NCI-H1436 (cell line): ENCODE data around the gene PEX14.
A peak's percentile ranks its signal among the peaks of the same experiment; 100 is the strongest.
"Not testable (repeated sequence)": the region's sequence is repeated elsewhere in the genome, so short reads cannot be mapped to it uniquely, and the experiment has no call there.

ENCODE experiments used
- DNase-seq: peaks from one replicate; lab custom pipeline; 2025; lab: John Stamatoyannopoulos, UW

Gene PEX14

GRCh38 chr1:10450156-10450814 lies 24.5 kb upstream of the PEX14 start:
- no peak for DNase-seq

- DNase-seq: no peak
These were observed 23.9 kb upstream of the PEX14 start for GRCh38 chr1:10450836-10451235.

GRCh38 chr1:10451287-10451686 lies 23.5 kb upstream of the PEX14 start:
- no peak for DNase-seq

- no peak for DNase-seq
These were observed 18.7 kb upstream of the PEX14 start for GRCh38 chr1:10456048-10456447.

- DNase-seq: peak; percentile 15
These were observed 18.1 kb upstream of the PEX14 start for GRCh38 chr1:10456661-10457060.

GRCh38 chr1:10457462-10457861 lies 17.3 kb upstream of the PEX14 start:
- not testable (repeated sequence) for DNase-seq

- DNase-seq: no peak
These were observed 16.9 kb upstream of the PEX14 start for GRCh38 chr1:10457875-10458274.

- no peak for DNase-seq
These were observed 15.6 kb upstream of the PEX14 start for GRCh38 chr1:10459184-10459583.

GRCh38 chr1:10467078-10467477 lies 7.7 kb upstream of the PEX14 start:
- DNase-seq: no peak

GRCh38 chr1:10470043-10470442 lies 4.7 kb upstream of the PEX14 start:
- no peak for DNase-seq

- no peak for DNase-seq
These were observed 3.1 kb upstream of the PEX14 start for GRCh38 chr1:10471411-10472219.

- peak; percentile 90 for DNase-seq
These were observed 2.3 kb upstream of the PEX14 start, which contains the start of gene DFFA for GRCh38 chr1:10472220-10473144. DFFA (minus strand) TSS chr1:10472529; CDS start chr1:10472458, 71 bp downstream.

- DNase-seq: no peak
These were observed 1.5 kb upstream of the PEX14 start for GRCh38 chr1:10473145-10473765.

- not testable (repeated sequence) for DNase-seq
These were observed 489 bp upstream of the PEX14 start for GRCh38 chr1:10474309-10474612.

GRCh38 chr1:10475510-10475909 lies 760 bp downstream of the PEX14 start:
- no peak for DNase-seq

- DNase-seq: no peak
These were observed 4.5 kb downstream of the PEX14 start for GRCh38 chr1:10479296-10479695.

GRCh38 chr1:10480614-10481013 lies 5.9 kb downstream of the PEX14 start:
- DNase-seq: no peak

GRCh38 chr1:10484521-10484920 lies 9.8 kb downstream of the PEX14 start:
- no peak for DNase-seq

GRCh38 chr1:10489291-10490055 lies 14.7 kb downstream of the PEX14 start:
- no peak for DNase-seq

- DNase-seq: no peak
These were observed 15.7 kb downstream of the PEX14 start for GRCh38 chr1:10490286-10490970.

GRCh38 chr1:10494418-10494753 lies 19.6 kb downstream of the PEX14 start:
- DNase-seq: no peak
